ENCODE results near the gene COQ8B.

DNA sequence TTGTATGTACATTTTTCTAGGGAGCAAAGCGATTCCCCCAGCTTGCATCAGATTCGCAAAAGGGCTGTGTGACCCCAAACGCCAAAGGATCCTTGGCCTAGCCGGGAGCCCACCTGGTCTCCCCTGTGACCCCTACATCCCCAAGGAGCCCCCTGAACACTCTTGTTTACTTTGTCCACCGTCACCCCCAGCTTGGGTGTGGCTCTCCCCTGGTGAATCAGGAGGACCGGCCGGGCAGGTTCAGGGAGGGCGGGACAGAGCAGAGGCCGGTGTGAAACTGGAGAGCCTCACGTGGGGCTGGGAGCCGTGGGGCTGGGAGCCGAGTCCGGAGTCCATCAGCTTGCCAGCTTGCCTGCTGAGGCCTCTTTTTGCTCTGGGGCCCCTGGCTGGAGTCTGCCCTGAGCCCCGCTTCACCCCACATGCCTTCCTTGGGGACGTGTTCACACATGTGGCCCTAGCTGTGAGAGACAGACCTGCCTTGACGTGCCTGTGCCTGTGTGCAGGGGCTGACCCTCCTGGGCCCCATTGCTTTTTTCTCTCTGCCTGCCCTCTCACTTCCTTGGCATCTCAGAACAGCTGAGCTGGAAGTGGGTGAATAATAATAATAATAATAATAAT lies 2.2 kb upstream of the COQ8B start:
- TF ChIP-seq, protein P1, sequence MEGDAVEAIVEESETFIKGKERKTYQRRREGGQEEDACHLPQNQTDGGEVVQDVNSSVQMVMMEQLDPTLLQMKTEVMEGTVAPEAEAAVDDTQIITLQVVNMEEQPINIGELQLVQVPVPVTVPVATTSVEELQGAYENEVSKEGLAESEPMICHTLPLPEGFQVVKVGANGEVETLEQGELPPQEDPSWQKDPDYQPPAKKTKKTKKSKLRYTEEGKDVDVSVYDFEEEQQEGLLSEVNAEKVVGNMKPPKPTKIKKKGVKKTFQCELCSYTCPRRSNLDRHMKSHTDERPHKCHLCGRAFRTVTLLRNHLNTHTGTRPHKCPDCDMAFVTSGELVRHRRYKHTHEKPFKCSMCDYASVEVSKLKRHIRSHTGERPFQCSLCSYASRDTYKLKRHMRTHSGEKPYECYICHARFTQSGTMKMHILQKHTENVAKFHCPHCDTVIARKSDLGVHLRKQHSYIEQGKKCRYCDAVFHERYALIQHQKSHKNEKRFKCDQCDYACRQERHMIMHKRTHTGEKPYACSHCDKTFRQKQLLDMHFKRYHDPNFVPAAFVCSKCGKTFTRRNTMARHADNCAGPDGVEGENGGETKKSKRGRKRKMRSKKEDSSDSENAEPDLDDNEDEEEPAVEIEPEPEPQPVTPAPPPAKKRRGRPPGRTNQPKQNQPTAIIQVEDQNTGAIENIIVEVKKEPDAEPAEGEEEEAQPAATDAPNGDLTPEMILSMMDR (conservative IDR thresholded peaks at IDR 0.05; ENCODE audit: low read depth, low read length): no peak
- TF ChIP-seq EZH2 (IDR thresholded peaks at IDR 0.05; ENCODE audit: low read length, unreplicated experiment): no peak
- no peak for TF ChIP-seq EZH2phosphoT487 (IDR thresholded peaks at IDR 0.05; ENCODE audit: borderline replicate concordance, low read length)
